NB4 (cell line): ENCODE measurements around the gene PSMB11.

Experiments used
- MYC ChIP-seq: IDR thresholded peaks from 2 replicates; pipeline ENCODE4 v1.6.1; 2011; ENCODE audit warnings: low read depth, low read length
- POLR2A ChIP-seq: IDR thresholded peaks from 2 replicates; pipeline ENCODE4 v1.6.1; 2011; ENCODE audit warnings: mild to moderate bottlenecking; ENCODE audit not compliant: insufficient read length; ENCODE audit errors: extremely low read depth
- TF ChIP-seq, protein P1 (sequence below): IDR thresholded peaks from one replicate; pipeline ENCODE4 v1.5.1; 2012; ENCODE audit warnings: low read depth, low read length
- TF ChIP-seq, protein P2 (sequence below): IDR thresholded peaks from 2 replicates; pipeline ENCODE4 v1.6.1; 2011; ENCODE audit warnings: low read depth, low read length

DNA sequence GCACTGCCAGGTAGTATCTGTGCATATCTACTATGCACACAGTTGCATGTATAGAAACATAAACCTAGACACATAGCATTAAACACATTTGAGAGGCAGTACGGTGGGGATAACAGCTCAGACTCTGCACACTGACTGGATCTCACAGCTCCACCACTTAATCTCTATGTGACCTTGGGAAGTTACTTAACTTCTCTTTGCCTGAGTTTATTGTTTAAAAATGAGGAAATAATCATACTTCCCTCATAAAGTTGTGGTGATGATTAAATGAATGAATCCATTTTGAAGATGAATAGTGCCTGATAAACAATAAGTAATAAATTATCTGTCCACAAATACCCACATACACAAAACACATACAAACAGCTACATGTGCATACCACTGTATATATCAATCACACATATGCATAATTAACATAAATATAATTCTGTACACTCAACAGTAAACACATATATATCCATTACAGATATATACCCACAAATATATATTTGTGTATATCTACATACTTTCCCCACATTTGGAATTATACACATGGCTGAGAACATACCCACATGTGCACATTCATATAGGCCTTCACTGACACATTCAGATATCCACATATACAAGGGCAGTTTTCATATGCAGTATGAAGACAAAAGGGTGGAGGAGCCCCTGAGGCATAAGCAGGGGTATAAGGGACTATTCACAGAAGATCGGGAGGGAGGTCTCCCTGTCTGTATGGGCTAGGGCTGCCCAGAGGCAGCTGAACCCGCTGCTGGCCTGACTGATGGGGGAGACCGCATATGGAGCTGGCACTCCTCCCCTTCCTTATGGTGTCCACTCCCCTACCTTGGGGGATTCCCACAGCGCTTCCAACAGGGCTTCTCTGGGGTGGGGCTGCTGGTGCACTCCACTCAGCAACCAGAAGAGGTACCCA is 9.4 kb downstream of the PSMB11 start:
- no peak for TF ChIP-seq POLR2A
- TF ChIP-seq, protein P1, sequence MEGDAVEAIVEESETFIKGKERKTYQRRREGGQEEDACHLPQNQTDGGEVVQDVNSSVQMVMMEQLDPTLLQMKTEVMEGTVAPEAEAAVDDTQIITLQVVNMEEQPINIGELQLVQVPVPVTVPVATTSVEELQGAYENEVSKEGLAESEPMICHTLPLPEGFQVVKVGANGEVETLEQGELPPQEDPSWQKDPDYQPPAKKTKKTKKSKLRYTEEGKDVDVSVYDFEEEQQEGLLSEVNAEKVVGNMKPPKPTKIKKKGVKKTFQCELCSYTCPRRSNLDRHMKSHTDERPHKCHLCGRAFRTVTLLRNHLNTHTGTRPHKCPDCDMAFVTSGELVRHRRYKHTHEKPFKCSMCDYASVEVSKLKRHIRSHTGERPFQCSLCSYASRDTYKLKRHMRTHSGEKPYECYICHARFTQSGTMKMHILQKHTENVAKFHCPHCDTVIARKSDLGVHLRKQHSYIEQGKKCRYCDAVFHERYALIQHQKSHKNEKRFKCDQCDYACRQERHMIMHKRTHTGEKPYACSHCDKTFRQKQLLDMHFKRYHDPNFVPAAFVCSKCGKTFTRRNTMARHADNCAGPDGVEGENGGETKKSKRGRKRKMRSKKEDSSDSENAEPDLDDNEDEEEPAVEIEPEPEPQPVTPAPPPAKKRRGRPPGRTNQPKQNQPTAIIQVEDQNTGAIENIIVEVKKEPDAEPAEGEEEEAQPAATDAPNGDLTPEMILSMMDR = no peak
- TF ChIP-seq, protein P2, sequence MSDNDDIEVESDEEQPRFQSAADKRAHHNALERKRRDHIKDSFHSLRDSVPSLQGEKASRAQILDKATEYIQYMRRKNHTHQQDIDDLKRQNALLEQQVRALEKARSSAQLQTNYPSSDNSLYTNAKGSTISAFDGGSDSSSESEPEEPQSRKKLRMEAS = no peak
- TF ChIP-seq MYC = no peak
